GM21825 (cell line): ENCODE data around the gene RNF149.
A peak's percentile ranks its signal among the peaks of the same experiment; 100 is the strongest.
"Not testable (repeated sequence)": the region's sequence is repeated elsewhere in the genome, so short reads cannot be mapped to it uniquely, and the experiment has no call there.

Source experiments
- ATAC-seq: cut with Tn5 transposase; IDR thresholded peaks from one replicate; pipeline ENCODE4 v1.9.1; 2021; ENCODE audit warnings: mild to moderate bottlenecking, moderate library complexity; ENCODE audit not compliant: unreplicated experiment

The RNF149 gene

GRCh38 chr2:101308432-101309210, at the start of gene RNF149:
TSS of gene RNF149 (minus strand) at chr2:101308701. CDS start at chr2:101308588, 113 bp downstream.
- ATAC-seq: peak; percentile 72

- no peak for ATAC-seq
These were observed 48.9 kb upstream of the RNF149 start for GRCh38 chr2:101357376-101357775.

GRCh38 chr2:101356521-101356920, 48.0 kb upstream of the RNF149 start:
- no peak for ATAC-seq

GRCh38 chr2:101356055-101356454, 47.6 kb upstream of the RNF149 start:
- no peak for ATAC-seq

GRCh38 chr2:101355401-101356054, 47.0 kb upstream of the RNF149 start:
- ATAC-seq: no peak

- ATAC-seq: no peak
These were observed 46.2 kb upstream of the RNF149 start for GRCh38 chr2:101354420-101355311.

- ATAC-seq: not testable (repeated sequence)
These were observed 44.1 kb upstream of the RNF149 start for GRCh38 chr2:101352631-101353030.

- no peak for ATAC-seq
These were observed 42.7 kb upstream of the RNF149 start for GRCh38 chr2:101351207-101351606.

- no peak for ATAC-seq
These were observed 41.6 kb upstream of the RNF149 start for GRCh38 chr2:101349893-101350662.

- ATAC-seq: no peak
These were observed 40.4 kb upstream of the RNF149 start for GRCh38 chr2:101348883-101349282.

- no peak for ATAC-seq
These were observed 38.4 kb upstream of the RNF149 start for GRCh38 chr2:101346909-101347308.

GRCh38 chr2:101344137-101344536, 35.6 kb upstream of the RNF149 start:
- no peak for ATAC-seq

GRCh38 chr2:101342625-101343008, 34.1 kb upstream of the RNF149 start:
- ATAC-seq: no peak

- ATAC-seq: no peak
These were observed 33.6 kb upstream of the RNF149 start for GRCh38 chr2:101341901-101342624.

GRCh38 chr2:101341421-101341820, 32.9 kb upstream of the RNF149 start:
- no peak for ATAC-seq

- ATAC-seq: no peak
These were observed 31.6 kb upstream of the RNF149 start for GRCh38 chr2:101340141-101340551.

GRCh38 chr2:101339266-101339880, 30.9 kb upstream of the RNF149 start:
- ATAC-seq: no peak

GRCh38 chr2:101337877-101338276, 29.4 kb upstream of the RNF149 start:
- no peak for ATAC-seq
